PC-3 (cell line): ENCODE measurements around the gene TSNAXIP1. TPM values are rescaled to one million over a fixed set of nuclear protein-coding genes. Genes with fewer than 3 reads are reported as not detected.

Source experiments
- ATAC-seq: fragments of 200-7000 bp; cut with Tn5 transposase; 2 replicates; pipeline ENCODE4 v1.9.1; 2020; ENCODE audit warnings: mild to moderate bottlenecking, moderate library complexity
- BruUV-seq: library from RNA; stranded (reverse); fragments of 400-500 nt; replicated peaks from 2 replicates; lab custom pipeline; 2021; lab: Mats Ljungman, UMichigan
- CTCF ChIA-PET: fragments of 300-600 bp; sonication (Branson Sonifier 250); formaldehyde crosslinking; loops from one replicate; lab custom pipeline; 2022; ENCODE audit warnings: antibody characterized with exemption; lab: Charles Lee
- POLR2A ChIA-PET: fragments of 300-600 bp; sonication (Branson Sonifier 250); formaldehyde crosslinking; loops from one replicate; lab custom pipeline; 2022; ENCODE audit warnings: antibody characterized with exemption; ENCODE audit not compliant: unreplicated experiment; lab: Charles Lee
- DNase-seq: peaks from one replicate; pipeline ENCODE4 v3.0.0-alpha.2; 2015
- H2AFZ ChIP-seq: fragments of 300-600 bp; sonication (generic); 2 replicates; pipeline ENCODE4 v1.6.0; 2016; ENCODE audit warnings: antibody characterized with exemption, low read length
- H3F3A ChIP-seq: fragments of 300-600 bp; sonication (generic); one replicate; pipeline ENCODE4 v1.6.0; 2017; ENCODE audit warnings: antibody characterized with exemption, low read length, control low read depth, mild to moderate bottlenecking; ENCODE audit not compliant: unreplicated experiment
- H3K27ac ChIP-seq: fragments of 300-600 bp; sonication (generic); 2 replicates; pipeline ENCODE4 v1.5.1; 2016; ENCODE audit warnings: mild to moderate bottlenecking, low read length
- H3K27me3 ChIP-seq: fragments of 300-600 bp; sonication (generic); 2 replicates; pipeline ENCODE4 v1.6.1; 2016; ENCODE audit warnings: low read length, mixed read lengths
- H3K36me3 ChIP-seq: fragments of 300-600 bp; sonication (generic); 2 replicates; pipeline ENCODE4 v1.6.1; 2016; ENCODE audit warnings: low read depth, mixed run types, low read length, mixed read lengths
- H3K4me1 ChIP-seq: fragments of 300-600 bp; sonication (generic); 2 replicates; pipeline ENCODE4 v1.5.1; 2016; ENCODE audit warnings: low read length; ENCODE audit not compliant: insufficient read depth
- H3K4me2 ChIP-seq: fragments of 300-600 bp; sonication (generic); 2 replicates; pipeline ENCODE4 v1.6.0; 2016; ENCODE audit warnings: low read length
- H3K4me3 ChIP-seq: fragments of 300-600 bp; sonication (generic); 2 replicates; pipeline ENCODE4 v1.5.1; 2016; ENCODE audit warnings: mild to moderate bottlenecking, low read length, mixed read lengths
- H3K79me2 ChIP-seq: fragments of 300-600 bp; sonication (generic); 2 replicates; pipeline ENCODE4 v1.6.1; 2017; ENCODE audit warnings: low read length, mixed read lengths
- H3K9ac ChIP-seq: fragments of 300-600 bp; sonication (generic); 2 replicates; pipeline ENCODE4 v1.6.0; 2016; ENCODE audit warnings: mild to moderate bottlenecking, low read length
- H3K9me2 ChIP-seq: fragments of 300-600 bp; sonication (generic); replicated peaks from 2 replicates; pipeline ENCODE4 v1.6.1; 2016; ENCODE audit warnings: mixed run types, low read length, mixed read lengths
- H3K9me3 ChIP-seq: fragments of 300-600 bp; sonication (generic); 2 replicates; pipeline ENCODE4 v1.6.1; 2016; ENCODE audit warnings: low read length, mixed read lengths
- H4K20me1 ChIP-seq: fragments of 300-600 bp; sonication (generic); 2 replicates; pipeline ENCODE4 v1.6.1; 2016; ENCODE audit warnings: low read length, mixed read lengths
- EZH2 ChIP-seq: fragments of 300-600 bp; sonication (generic); IDR thresholded peaks from one replicate; pipeline ENCODE4 v1.6.1; 2017; ENCODE audit warnings: antibody characterized with exemption, mild to moderate bottlenecking, low read length; ENCODE audit not compliant: unreplicated experiment
- EZH2phosphoT487 ChIP-seq: fragments of 300-600 bp; sonication (generic); IDR thresholded peaks from 2 replicates; pipeline ENCODE4 v1.6.1; 2018; ENCODE audit warnings: mild to moderate bottlenecking, antibody characterized with exemption, low read length, borderline replicate concordance
- intact Hi-C: fragments of 100-400 bp; cut with micrococcal nuclease; formaldehyde crosslinking; loops from 2 replicates; pipeline ENCODE4 v1.9.0; 2023
- total RNA-seq: library from RNA; depleted of rRNA; stranded (reverse); fragments of >200 nt; gene quantifications from 2 replicates; pipeline ENCODE4 v1.2.3, GENCODE V29; 2014
- TF ChIP-seq, protein P1 (sequence below): fragments of 300-600 bp; sonication (generic); conservative IDR thresholded peaks from 2 replicates; pipeline ENCODE4 v1.5.1; 2017; ENCODE audit warnings: antibody characterized with exemption, low read depth, mild to moderate bottlenecking, low read length

Gene TSNAXIP1
- total RNA-seq, 1 experiment from 2014 or later, result 0.44 TPM

DNA sequence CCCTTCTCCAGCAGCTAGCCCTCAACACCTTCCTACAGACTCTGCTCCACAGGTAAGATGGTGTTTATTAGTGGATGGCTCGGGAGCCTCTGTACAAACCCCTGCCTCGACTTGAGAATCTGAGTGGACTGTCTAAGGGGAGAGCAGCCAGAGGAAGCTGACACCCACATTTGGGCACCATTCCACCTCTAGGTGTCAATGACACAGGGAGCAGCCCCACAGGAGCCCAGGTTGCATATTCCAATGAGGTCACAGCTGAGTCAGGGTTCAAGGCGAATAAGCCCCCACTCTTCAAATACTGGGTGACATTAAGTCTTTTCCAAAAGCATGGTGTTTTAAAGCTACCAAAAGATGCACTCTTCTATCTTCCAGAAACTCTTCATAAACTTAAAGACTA, 32.2 kb upstream of the TSNAXIP1 start:
- no peaks in the 10 kb centered on the region for H3F3A ChIP-seq
- no peak overlapping the region for H3K4me3 ChIP-seq
- no peak overlapping the region for H3K27ac ChIP-seq
- ChIA-PET CTCF (no interaction called here), POLR2A (no interaction called here)
- no peaks in the 10 kb centered on the region for H3K9me2 ChIP-seq
- no peak overlapping the region for H2AFZ ChIP-seq
- intact Hi-C loops, result no loop called here
- no peaks in the 10 kb centered on the region for H3K9me3 ChIP-seq
- H3K36me3 ChIP-seq, result no peaks in the 10 kb centered on the region
- no peak for ATAC-seq
- no peak overlapping the region for H3K4me2 ChIP-seq
- DNase-seq, result no peak
- no peaks in the 10 kb centered on the region for H3K4me1 ChIP-seq
- H4K20me1 ChIP-seq, result no peaks in the 10 kb centered on the region
- H3K79me2 ChIP-seq, result 0 out of 2 replicates have a peak, but pooled peaks cover 3% of the 10 kb centered on the region
- no TSS peak for BruUV-seq
- no peak overlapping the region for H3K9ac ChIP-seq
- TF ChIP-seq, protein P1, sequence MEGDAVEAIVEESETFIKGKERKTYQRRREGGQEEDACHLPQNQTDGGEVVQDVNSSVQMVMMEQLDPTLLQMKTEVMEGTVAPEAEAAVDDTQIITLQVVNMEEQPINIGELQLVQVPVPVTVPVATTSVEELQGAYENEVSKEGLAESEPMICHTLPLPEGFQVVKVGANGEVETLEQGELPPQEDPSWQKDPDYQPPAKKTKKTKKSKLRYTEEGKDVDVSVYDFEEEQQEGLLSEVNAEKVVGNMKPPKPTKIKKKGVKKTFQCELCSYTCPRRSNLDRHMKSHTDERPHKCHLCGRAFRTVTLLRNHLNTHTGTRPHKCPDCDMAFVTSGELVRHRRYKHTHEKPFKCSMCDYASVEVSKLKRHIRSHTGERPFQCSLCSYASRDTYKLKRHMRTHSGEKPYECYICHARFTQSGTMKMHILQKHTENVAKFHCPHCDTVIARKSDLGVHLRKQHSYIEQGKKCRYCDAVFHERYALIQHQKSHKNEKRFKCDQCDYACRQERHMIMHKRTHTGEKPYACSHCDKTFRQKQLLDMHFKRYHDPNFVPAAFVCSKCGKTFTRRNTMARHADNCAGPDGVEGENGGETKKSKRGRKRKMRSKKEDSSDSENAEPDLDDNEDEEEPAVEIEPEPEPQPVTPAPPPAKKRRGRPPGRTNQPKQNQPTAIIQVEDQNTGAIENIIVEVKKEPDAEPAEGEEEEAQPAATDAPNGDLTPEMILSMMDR, result no peak
- TF ChIP-seq EZH2 (no peak), EZH2phosphoT487 (no peak)
- H3K27me3 ChIP-seq, result no peaks in the 10 kb centered on the region

DNA sequence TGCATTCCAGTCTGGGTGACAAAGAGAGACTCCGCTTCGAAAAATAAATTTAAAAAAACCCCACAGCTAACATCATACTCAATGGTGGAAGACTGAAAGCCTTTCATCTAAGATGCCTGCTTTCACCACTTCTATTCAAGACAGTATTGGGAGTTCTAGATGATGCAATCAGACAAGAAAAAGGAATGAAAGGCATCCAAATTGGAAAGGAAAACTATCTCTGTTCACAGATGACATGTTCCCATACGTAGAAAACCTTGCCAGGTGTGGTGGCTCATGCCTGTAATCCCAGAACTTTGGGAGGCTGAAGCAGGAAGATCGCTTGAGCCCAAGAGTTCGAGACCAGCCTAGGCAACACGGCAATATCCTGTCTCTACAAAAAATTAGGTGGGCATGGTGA, 31.4 kb upstream of the TSNAXIP1 start:
- Histone ChIP-seq H3K27me3 (no peaks in the 10 kb centered on the region), H3F3A (no peaks in the 10 kb centered on the region), H3K4me1 (no peaks in the 10 kb centered on the region), H3K9me3 (no peaks in the 10 kb centered on the region), H3K4me2 (no peak overlapping the region), H4K20me1 (no peaks in the 10 kb centered on the region), H3K9me2 (no peaks in the 10 kb centered on the region), H3K9ac (no peak overlapping the region), H3K79me2 (0 out of 2 replicates have a peak, but pooled peaks cover 3% of the 10 kb centered on the region), H3K27ac (no peak overlapping the region), H3K4me3 (no peak overlapping the region), H2AFZ (no peak overlapping the region), H3K36me3 (no peaks in the 10 kb centered on the region)
- no peak for DNase-seq
- POLR2A ChIA-PET, result no interaction called here
- ATAC-seq, result no peak
- TF ChIP-seq, protein P1, result no peak
- TF ChIP-seq EZH2 (no peak), EZH2phosphoT487 (no peak)
- no TSS peak for BruUV-seq
- intact Hi-C loops, result no loop called here
- CTCF ChIA-PET, result no interaction called here

DNA sequence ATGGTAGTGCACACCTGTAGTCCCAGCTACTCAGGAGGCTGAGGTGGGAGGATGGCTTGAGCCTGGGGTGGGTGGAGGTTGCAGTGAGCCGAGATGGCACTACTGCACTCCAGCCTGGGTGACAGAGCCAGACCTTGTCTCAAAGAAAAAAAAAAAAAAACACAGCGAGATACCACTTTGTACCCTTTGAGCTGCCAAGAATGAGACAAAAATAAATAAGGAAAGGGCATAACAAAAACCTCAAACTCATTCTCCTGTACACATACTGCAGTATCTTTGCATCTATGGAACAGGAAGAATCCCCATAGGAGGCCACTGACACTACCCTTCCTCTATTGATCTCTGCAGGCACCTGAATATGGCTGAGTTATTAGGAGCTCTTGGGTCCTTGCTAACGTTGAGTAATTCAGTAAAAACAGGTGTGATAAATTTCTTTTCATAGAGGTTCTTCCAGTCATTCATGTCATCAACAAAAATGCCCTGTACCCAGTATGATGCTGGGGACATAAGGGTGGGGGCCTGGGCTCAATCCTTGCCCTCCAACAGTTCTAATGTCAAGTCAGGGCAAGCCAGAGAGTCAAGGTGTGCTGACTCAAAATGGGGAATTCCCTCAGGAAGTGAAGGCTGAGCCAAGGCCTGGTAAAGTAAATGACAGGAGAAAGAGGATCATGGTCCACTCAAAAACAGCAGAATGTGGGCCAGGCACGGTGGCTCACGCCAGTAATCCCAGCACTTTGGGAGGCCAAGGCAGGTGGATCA, 27.3 kb upstream of the TSNAXIP1 start:
- CTCF ChIA-PET, result no interaction called here
- Histone ChIP-seq H3K4me1 (no peaks in the 10 kb centered on the region), H3K36me3 (no peaks in the 10 kb centered on the region), H3K27me3 (no peaks in the 10 kb centered on the region), H3K27ac (no peak overlapping the region), H3F3A (no peaks in the 10 kb centered on the region), H3K4me2 (no peak overlapping the region), H3K9ac (no peak overlapping the region), H3K79me2 (peaks cover 6% of the 10 kb centered on the region; the same call in 1 of the 2 replicates), H3K9me3 (no peaks in the 10 kb centered on the region), H4K20me1 (no peaks in the 10 kb centered on the region), H3K9me2 (no peaks in the 10 kb centered on the region), H3K4me3 (no peak overlapping the region), H2AFZ (no peak overlapping the region)
- POLR2A ChIA-PET, result no interaction called here
- intact Hi-C loops, result no loop called here
- TF ChIP-seq, protein P1, result no peak
- no peak for DNase-seq
- ATAC-seq, result no peak
- BruUV-seq, result no TSS peak
